ENCODE measurements around the gene HS3ST4. TPM values are rescaled to one million over a fixed set of nuclear protein-coding genes. Genes with fewer than 3 reads are reported as not detected.

The HS3ST4 gene
- total and polyA plus RNA-seq, 2 of the 8 experiments (the other 6 are each of a cell fraction or from before 2014, with no cell fraction given): 1.9 to 3.3 TPM

- ChIA-PET POLR2A (ENCODE audit: partially characterized antibody) (interaction anchor here (0.6 to 1.3 kb wide), 6 partner anchors 31 to 483 kb away, joined by 3 read pairs; no protein-coding TSS in a partner anchor), CTCF (ENCODE audit: partially characterized antibody) (no interaction called here)
- no peak overlapping the region for H2AK5ac ChIP-seq (ENCODE audit: low read depth, low read length)
- H3K56ac ChIP-seq (replicated peaks; ENCODE audit: insufficient read length, low read depth, low read length): no peak overlapping the region
- H3K23ac ChIP-seq (ENCODE audit: insufficient read length): no peak overlapping the region
- no peak overlapping the region for H4K91ac ChIP-seq (replicated peaks; ENCODE audit: insufficient read length, low read length)
- peaks cover 5 to 8% of the 10 kb centered on the region in 2 experiments; a peak in 3 of 4 replicates for H3K9me3 ChIP-seq (ENCODE audit: insufficient read depth in 2 of 2, low read depth in 1 of 2, low read length in 1 of 2)
- H3K79me1 ChIP-seq (ENCODE audit: low read depth, low read length): no peaks in the 10 kb centered on the region
- H2BK5ac ChIP-seq (ENCODE audit: low read depth, low read length): no peak overlapping the region
- H3K23me2 ChIP-seq (ENCODE audit: low read depth, low read length): no peaks in the 10 kb centered on the region
- no peak overlapping the region for H3K18ac ChIP-seq (ENCODE audit: extremely low read depth, low read length)
- H3K4ac ChIP-seq (replicated peaks; ENCODE audit: insufficient read length, low read depth, low read length): no peak overlapping the region
- H4K20me1 ChIP-seq (replicated peaks in 1 of 2; ENCODE audit: control insufficient read depth in 1 of 2, insufficient read depth in 2 of 2, low read length in 2 of 2): no peaks in the 10 kb centered on the region
- H3K9ac ChIP-seq (replicated peaks in 1 of 4; ENCODE audit: extremely low read depth in 1 of 4, low read depth in 3 of 4, low read length in 3 of 4): no peak overlapping the region
- H4K8ac ChIP-seq (ENCODE audit: extremely low read depth, insufficient read depth, low read length): no peak overlapping the region
- WGBS, 2 experiments (ENCODE audit: extremely low coverage in 1 of 2, insufficient coverage in 1 of 2, insufficient read length in 1 of 2, insufficient replicate concordance in 2 of 2, low coverage in 1 of 2, low lambda C conversion rate in 2 of 2, missing lambda C conversion rate in 1 of 2): 7% methylated on average over 1 of the region's 1 CpG; no CpG with 5 or more reads in 1 of the 2 experiments
- FAIRE-seq (peak; percentile 78), DNase-seq (ENCODE audit: low read depth in 1 of 2, low spot score in 2 of 2) (peak in 1 of 2 experiments; percentile 9)
- no peaks in the 10 kb centered on the region for H3K79me2 ChIP-seq (ENCODE audit: control insufficient read depth in 1 of 2, insufficient read depth in 2 of 2, low read length in 2 of 2)
- H2BK15ac ChIP-seq (ENCODE audit: low read length): no peak overlapping the region
- peak overlapping the region in 1 of 4 experiments; percentile 29; a peak in 1 of 8 replicates for H3K4me3 ChIP-seq (ENCODE audit: extremely low read depth in 1 of 4, insufficient read depth in 2 of 4, low read depth in 3 of 4, low read length in 4 of 4)
- no peak overlapping the region for H2BK20ac ChIP-seq (ENCODE audit: low read length)
- no peak overlapping the region for H2BK120ac ChIP-seq (replicated peaks; ENCODE audit: low read depth, low read length)
- H3K4me2 ChIP-seq (ENCODE audit: insufficient read depth in 1 of 2, low read depth in 2 of 2, low read length in 2 of 2): peak overlapping the region in 1 of 2 experiments; percentile 44; a peak in 2 of 4 replicates
- H3K36me3 ChIP-seq (ENCODE audit: control insufficient read depth in 2 of 4, insufficient read depth in 4 of 4, low read length in 3 of 4): peaks cover 0 to 11% (median 0%) of the 10 kb centered on the region in 4 experiments; a peak in 1 of 8 replicates
- no peak overlapping the region for H2BK12ac ChIP-seq (ENCODE audit: low read depth, low read length)
- H3K27me3 ChIP-seq (replicated peaks in 1 of 4; ENCODE audit: control insufficient read depth in 3 of 4, extremely low read depth in 1 of 4, insufficient read depth in 3 of 4, low read length in 3 of 4): no peaks in the 10 kb centered on the region
- no peak overlapping the region for H3K27ac ChIP-seq (ENCODE audit: low read depth, low read length)
- no peak overlapping the region for H4K5ac ChIP-seq (ENCODE audit: insufficient read length, low read depth, low read length)
- no peak overlapping the region for H2AFZ ChIP-seq (ENCODE audit: low read length)
- no peak overlapping the region for H3K14ac ChIP-seq (ENCODE audit: insufficient read length)
- H3K4me1 ChIP-seq (replicated peaks in 1 of 4; ENCODE audit: control insufficient read depth in 3 of 4, insufficient read depth in 4 of 4, low read length in 3 of 4): peaks cover 6 to 14% (median 13%) of the 10 kb centered on the region in 4 experiments; a peak in 6 of 7 replicates
- TF ChIP-seq TAF1 (IDR thresholded peaks at IDR 0.05; ENCODE audit: low read depth, low read length): no peak
- TF ChIP-seq POU5F1 (IDR thresholded peaks at IDR 0.05; ENCODE audit: low read depth, low read length): peak; percentile 64; the same call in 1 of the 2 replicates
- peak in 1 of 2 experiments; percentile 83; a peak in 2 of 3 replicates for TF ChIP-seq EP300 (IDR thresholded peaks at IDR 0.05; ENCODE audit: borderline replicate concordance in 1 of 2, low read depth in 2 of 2, low read length in 2 of 2)
- TF ChIP-seq TCF12 (IDR thresholded peaks at IDR 0.05; ENCODE audit: low read depth, low read length): peak; percentile 94
- TF ChIP-seq TEAD4 (IDR thresholded peaks at IDR 0.05; ENCODE audit: low read depth, low read length): peak; percentile 44; the same call in 1 of the 2 replicates
- no peak for TF ChIP-seq GTF2F1 (IDR thresholded peaks at IDR 0.05; ENCODE audit: borderline replicate concordance, low read depth, low read length)
- peak; percentile 93 for TF ChIP-seq NANOG (IDR thresholded peaks at IDR 0.05; ENCODE audit: insufficient read depth, low read depth, low read length, poor library complexity, severe bottlenecking)
Observed at GRCh38 chr16:26177438-26177837, 485.7 kb downstream of the HS3ST4 start.
